ENCODE data around the gene NARS2. TPM values are rescaled to one million over a fixed set of nuclear protein-coding genes. Genes with fewer than 3 reads are reported as not detected.

Gene NARS2
- total RNA-seq, 1 donor from 2014 or later: 17.5 TPM

GRCh38 chr11:78438298-78438975 is 136.2 kb downstream of the NARS2 start:
- ATAC-seq (no peak), DNase-seq (no peak)
- Histone ChIP-seq H3K4me3 (no peak overlapping the region), H3K4me1 (no peaks in the 10 kb centered on the region), H3K27ac (no peak overlapping the region), H3K9me3 (no peaks in the 10 kb centered on the region), H3K27me3 (no peaks in the 10 kb centered on the region), H3K36me3 (peaks cover 15% of the 10 kb centered on the region)
- intact Hi-C loops (cut with DNase I): no loop called here
- no peak for TF ChIP-seq CTCF (IDR thresholded peaks at IDR 0.05)

- no peak for DNase-seq
- H3K27me3 ChIP-seq: no peaks in the 10 kb centered on the region
Observed at GRCh38 chr11:78432956-78433355, 141.7 kb downstream of the NARS2 start.

GRCh38 chr11:78432058-78432515 is 142.6 kb downstream of the NARS2 start:
- peak; percentile 46 for ATAC-seq
- Histone ChIP-seq H3K4me3 (no peak overlapping the region), H3K27ac (no peak overlapping the region), H3K27me3 (no peaks in the 10 kb centered on the region), H3K9me3 (no peaks in the 10 kb centered on the region), H3K4me1 (no peaks in the 10 kb centered on the region), H3K36me3 (no peaks in the 10 kb centered on the region)
- intact Hi-C loops (cut with DNase I): no loop called here
- no peak for DNase-seq
- TF ChIP-seq CTCF (IDR thresholded peaks at IDR 0.05): peak; percentile 51

More at GRCh38 chr11:78432956-78433355, 141.7 kb downstream of the NARS2 start:
- Histone ChIP-seq H3K4me3 (no peak overlapping the region), H3K36me3 (no peaks in the 10 kb centered on the region), H3K9me3 (no peaks in the 10 kb centered on the region), H3K4me1 (no peaks in the 10 kb centered on the region), H3K27ac (no peak overlapping the region)
- no peak for TF ChIP-seq CTCF (IDR thresholded peaks at IDR 0.05)
- no peak for ATAC-seq
- intact Hi-C loops (cut with DNase I): no loop called here

GRCh38 chr11:78429660-78430059 is 145.0 kb downstream of the NARS2 start:
- peaks cover 3% of the 10 kb centered on the region for H3K4me1 ChIP-seq
- TF ChIP-seq CTCF (IDR thresholded peaks at IDR 0.05): no peak
- ATAC-seq: no peak
- H3K27me3 ChIP-seq: no peaks in the 10 kb centered on the region
- no peaks in the 10 kb centered on the region for H3K9me3 ChIP-seq
- no peak for DNase-seq
- H3K27ac ChIP-seq: no peak overlapping the region
- H3K36me3 ChIP-seq: no peaks in the 10 kb centered on the region
- H3K4me3 ChIP-seq: no peak overlapping the region
- intact Hi-C loops (cut with DNase I): no loop called here

- Histone ChIP-seq H3K27me3 (no peaks in the 10 kb centered on the region), H3K36me3 (no peaks in the 10 kb centered on the region), H3K27ac (no peak overlapping the region), H3K4me3 (no peak overlapping the region), H3K4me1 (peaks cover 3% of the 10 kb centered on the region), H3K9me3 (no peaks in the 10 kb centered on the region)
- DNase-seq (no peak), ATAC-seq (no peak)
- no peak for TF ChIP-seq CTCF (IDR thresholded peaks at IDR 0.05)
- intact Hi-C loops (cut with DNase I): no loop called here
Observed at GRCh38 chr11:78429209-78429608, 145.5 kb downstream of the NARS2 start.
